H9 (cell line): Measurements from ENCODE around the gene GPRIN1. TPM values are rescaled to one million over a fixed set of nuclear protein-coding genes. Genes with fewer than 3 reads are reported as not detected.

Experiments used
- DNase-seq: peaks from one replicate; pipeline ENCODE4 v3.0.0-alpha.2; 2017
- H2AFZ ChIP-seq: one replicate; pipeline ENCODE4 v1.6.1; 2013; ENCODE audit warnings: mild to moderate bottlenecking, low read length, control low read depth, moderate library complexity
- H2AK5ac ChIP-seq: 2 replicates; pipeline ENCODE4 v1.6.1; 2013; ENCODE audit warnings: low read length, control low read depth, mixed read lengths; ENCODE audit not compliant: insufficient read length
- H2BK120ac ChIP-seq: one replicate; pipeline ENCODE4 v1.6.1; 2013; ENCODE audit warnings: low read depth, mild to moderate bottlenecking, low read length, control low read depth, inconsistent platforms; ENCODE audit not compliant: poor library complexity, severe bottlenecking
- H2BK12ac ChIP-seq: 2 replicates; pipeline ENCODE4 v1.6.1; 2013; ENCODE audit warnings: low read length, control low read depth, mixed read lengths, low read depth; ENCODE audit not compliant: insufficient read length
- H2BK15ac ChIP-seq: 2 replicates; pipeline ENCODE4 v1.6.1; 2013; ENCODE audit warnings: low read depth, low read length, control low read depth
- H2BK20ac ChIP-seq: one replicate; pipeline ENCODE4 v1.6.1; 2013; ENCODE audit warnings: low read depth, mild to moderate bottlenecking, low read length, control low read depth, inconsistent platforms; ENCODE audit not compliant: poor library complexity, severe bottlenecking
- H2BK5ac ChIP-seq: 2 replicates; pipeline ENCODE4 v1.6.1; 2013; ENCODE audit warnings: low read length, control low read depth, mixed read lengths; ENCODE audit not compliant: insufficient read length
- H3K14ac ChIP-seq: 2 replicates; pipeline ENCODE4 v1.6.1; 2013; ENCODE audit warnings: low read length, control low read depth; ENCODE audit not compliant: insufficient read depth
- H3K18ac ChIP-seq: 2 replicates; pipeline ENCODE4 v1.6.1; 2013; ENCODE audit warnings: low read depth, mild to moderate bottlenecking, mixed read lengths, low read length, control low read depth; ENCODE audit not compliant: insufficient read length
- H3K23ac ChIP-seq: 2 replicates; pipeline ENCODE4 v1.6.1; 2013; ENCODE audit warnings: low read length, control low read depth, mixed read lengths, low read depth; ENCODE audit not compliant: insufficient read length
- H3K23me2 ChIP-seq: 2 replicates; pipeline ENCODE4 v1.6.1; 2013; ENCODE audit warnings: low read depth, mild to moderate bottlenecking, mixed read lengths, low read length, control low read depth; ENCODE audit not compliant: insufficient read length, poor library complexity, severe bottlenecking
- H3K27ac ChIP-seq: 2 replicates; pipeline ENCODE4 v1.5.1; 2013; ENCODE audit warnings: low read length, control low read depth, mixed read lengths, low read depth; ENCODE audit not compliant: insufficient read length
- H3K27me3 ChIP-seq: 2 replicates; pipeline ENCODE4 v1.6.1; 2013; ENCODE audit warnings: low read length, control low read depth, inconsistent platforms; ENCODE audit not compliant: insufficient read depth
- H3K4ac ChIP-seq: 2 replicates; pipeline ENCODE4 v1.6.1; 2013; ENCODE audit warnings: low read depth, mild to moderate bottlenecking, control low read depth, inconsistent platforms, low read length, moderate library complexity
- H3K4me1 ChIP-seq: 2 replicates; pipeline ENCODE4 v1.6.1; 2013; ENCODE audit warnings: low read length, control low read depth, inconsistent platforms; ENCODE audit not compliant: insufficient read depth
- H3K4me2 ChIP-seq: 2 replicates; pipeline ENCODE4 v1.6.1; 2013; ENCODE audit warnings: low read length, control low read depth, mixed read lengths; ENCODE audit not compliant: insufficient read length, insufficient read depth
- H3K56ac ChIP-seq: 2 replicates; pipeline ENCODE4 v1.6.1; 2013; ENCODE audit warnings: low read depth, mild to moderate bottlenecking, mixed read lengths, low read length, control low read depth; ENCODE audit not compliant: insufficient read length
- H3K79me1 ChIP-seq: 2 replicates; pipeline ENCODE4 v1.6.1; 2013; ENCODE audit warnings: low read depth, mild to moderate bottlenecking, moderate library complexity, low read length, control low read depth, inconsistent platforms; ENCODE audit not compliant: insufficient read depth, poor library complexity, severe bottlenecking
- H3K79me2 ChIP-seq: 2 replicates; pipeline ENCODE4 v1.6.1; 2013; ENCODE audit warnings: low read length, control low read depth, inconsistent platforms; ENCODE audit not compliant: insufficient read depth
- H3K9ac ChIP-seq: 2 replicates; pipeline ENCODE4 v1.6.1; 2013; ENCODE audit warnings: low read length, control low read depth, mixed read lengths; ENCODE audit not compliant: insufficient read length; ENCODE audit errors: extremely low read depth
- H3K9me3 ChIP-seq: one replicate; pipeline ENCODE4 v1.6.1; 2013; ENCODE audit warnings: low read depth, low read length, inconsistent platforms; ENCODE audit not compliant: control insufficient read depth
- H3T11ph ChIP-seq: one replicate; pipeline ENCODE4 v1.6.1; 2013; ENCODE audit warnings: mild to moderate bottlenecking, low read length, control low read depth, inconsistent platforms
- H4K20me1 ChIP-seq: one replicate; pipeline ENCODE4 v1.6.1; 2013; ENCODE audit not compliant: control insufficient read depth, insufficient read length, insufficient read depth
- H4K5ac ChIP-seq: 2 replicates; pipeline ENCODE4 v1.6.1; 2013; ENCODE audit warnings: low read depth, mild to moderate bottlenecking, mixed read lengths, low read length, control low read depth; ENCODE audit not compliant: insufficient read length
- H4K8ac ChIP-seq: replicated peaks from 2 replicates; pipeline ENCODE4 v1.6.1; 2013; ENCODE audit warnings: low read length, control low read depth, mixed read lengths, low read depth; ENCODE audit not compliant: insufficient read length
- H4K91ac ChIP-seq: 2 replicates; pipeline ENCODE4 v1.6.1; 2013; ENCODE audit warnings: low read depth, mild to moderate bottlenecking, moderate library complexity, mixed read lengths, low read length, control low read depth; ENCODE audit not compliant: insufficient read length
- H3K27ac Mint-ChIP-seq, 3 experiments: 2 replicates in 2 of 3; 3 replicates in 1 of 3; pipeline ENCODE4 v1.8.0; 2020 to 2021; ENCODE audit warnings: mixed read lengths in 3 of 3, mild to moderate bottlenecking in 1 of 3, moderate library complexity in 1 of 3
- H3K27me3 Mint-ChIP-seq: 2 replicates; pipeline ENCODE4 v1.8.0; 2021; ENCODE audit warnings: low read depth, mild to moderate bottlenecking, moderate library complexity, mixed read lengths
- H3K36me3 Mint-ChIP-seq, 3 experiments: 2 replicates in 2 of 3; 3 replicates in 1 of 3; pipeline ENCODE4 v1.8.0; 2020 to 2021; ENCODE audit warnings: low read depth in 3 of 3, mixed read lengths in 3 of 3; ENCODE audit not compliant: insufficient read depth in 1 of 3
- H3K4me1 Mint-ChIP-seq, 2 experiments: 2 replicates each; pipeline ENCODE4 v1.8.0; 2020; ENCODE audit warnings: mixed read lengths in 2 of 2
- H3K4me3 Mint-ChIP-seq, 2 experiments: 2 replicates in 1 of 2; 3 replicates in 1 of 2; pipeline ENCODE4 v1.8.0; 2020 to 2021; ENCODE audit warnings: mild to moderate bottlenecking in 2 of 2, mixed read lengths in 2 of 2, moderate library complexity in 1 of 2
- H3K9me3 Mint-ChIP-seq, 2 experiments: 2 replicates in 1 of 2; 3 replicates in 1 of 2; pipeline ENCODE4 v1.8.0; 2020; ENCODE audit warnings: mild to moderate bottlenecking in 2 of 2, mixed read lengths in 2 of 2, moderate library complexity in 1 of 2
- CTCF ChIP-seq: fragments of 200-600 bp; sonication (generic); conservative IDR thresholded peaks from 3 replicates; pipeline ENCODE4 v1.8.0; 2021; ENCODE audit warnings: antibody characterized with exemption, mild to moderate bottlenecking
- WGBS: extraction: QIAGEN DNeasy Blood & Tissue Kit; methylation state at CpG from one replicate; pipeline ENCODE4 v1.1.7; 2013; ENCODE audit warnings: missing lambda C conversion rate, low lambda C conversion rate, mixed read lengths; ENCODE audit not compliant: insufficient read length; ENCODE audit errors: extremely low coverage; 5-methylcytosine and 5-hydroxymethylcytosine counted together
- total RNA-seq: library from RNA; stranded (reverse); gene quantifications from 2 replicates; pipeline ENCODE4 v1.2.1, GENCODE V29; 2021

GPRIN1 gene
- total RNA-seq, 1 experiment from 2014 or later = 10.8 TPM

GRCh38 chr5:176636426-176636825 lies 26.5 kb upstream of the GPRIN1 start:
- no peaks in the 10 kb centered on the region; the same call in 1 of the 2 replicates for H3K4me1 ChIP-seq
- H3K27ac Mint-ChIP-seq = peak overlapping the region in 1 of 3 experiments; percentile 16; a peak in 1 of 7 replicates
- peaks cover 0 to 6% (median 2%) of the 10 kb centered on the region in 3 experiments; a peak in 4 of 7 replicates for H3K36me3 Mint-ChIP-seq
- no peak overlapping the region for H4K5ac ChIP-seq
- no peak overlapping the region for H3K18ac ChIP-seq
- H2AK5ac ChIP-seq = no peak overlapping the region
- no peak overlapping the region for H3K27ac ChIP-seq
- no peaks in the 10 kb centered on the region for H3K79me2 ChIP-seq
- no peak overlapping the region for H2BK120ac ChIP-seq
- H3K9ac ChIP-seq = no peak overlapping the region
- H4K8ac ChIP-seq = no peak overlapping the region
- no peak overlapping the region for H2BK5ac ChIP-seq
- no peak overlapping the region for H3K4ac ChIP-seq
- no peak overlapping the region for H2BK15ac ChIP-seq
- H3K27me3 ChIP-seq = peaks cover 2% of the 10 kb centered on the region; the same call in 1 of the 2 replicates
- H3K4me2 ChIP-seq = no peak overlapping the region
- no peak overlapping the region for H3K14ac ChIP-seq
- H3K9me3 Mint-ChIP-seq = peaks cover 0 to 10% of the 10 kb centered on the region in 2 experiments; a peak in 3 of 5 replicates
- H3T11ph ChIP-seq = no peak overlapping the region
- no peak for TF ChIP-seq CTCF
- no peaks in the 10 kb centered on the region for H3K79me1 ChIP-seq
- no peak overlapping the region for H3K56ac ChIP-seq
- no peak overlapping the region for H4K91ac ChIP-seq
- no peak overlapping the region for H2BK12ac ChIP-seq
- H3K23ac ChIP-seq = no peak overlapping the region
- H3K23me2 ChIP-seq = no peaks in the 10 kb centered on the region
- H3K9me3 ChIP-seq = no peaks in the 10 kb centered on the region
- no peak overlapping the region for H2AFZ ChIP-seq
- WGBS = no CpG with 5 or more reads among the region's 9 CpGs
- H2BK20ac ChIP-seq = no peak overlapping the region
- H4K20me1 ChIP-seq = no peaks in the 10 kb centered on the region
- H3K27me3 Mint-ChIP-seq = peaks cover 46% of the 10 kb centered on the region
- DNase-seq = no peak
- no peak overlapping the region for H3K4me3 Mint-ChIP-seq
- peaks cover 38 to 47% of the 10 kb centered on the region in 2 experiments for H3K4me1 Mint-ChIP-seq
